ENCODE measurements around the gene CHST1. TPM values are rescaled to one million over a fixed set of nuclear protein-coding genes. Genes with fewer than 3 reads are reported as not detected.

The CHST1 gene
- total and polyA plus RNA-seq, 3 donors from 2014 or later, result 6.2 to 17.1 (median 10.6) TPM

GRCh38 chr11:45648931-45649330 lies 16.5 kb downstream of the CHST1 start:
- Histone ChIP-seq H3K9me3 (no peaks in the 10 kb centered on the region), H3K4me1 (no peaks in the 10 kb centered on the region), H3K36me3 (ENCODE audit: low read depth, missing control alignments) (no peaks in the 10 kb centered on the region), H3K27me3 (no peaks in the 10 kb centered on the region), H3K4me3 (no peak overlapping the region), H3K27ac (no peak overlapping the region)
- no peak for DNase-seq
- intact Hi-C loops (cut with DNase I; ENCODE audit: low total_unique reads), result no loop called here
- TF ChIP-seq CTCF (IDR thresholded peaks at IDR 0.05) (no peak), POLR2A (IDR thresholded peaks at IDR 0.05) (no peak)
- 65 to 83% methylated on average over 9 of the region's 9 CpGs for WGBS, 2 donors

- 53 to 63% methylated on average over 1 of the region's 1 CpG for WGBS, 2 donors
- Histone ChIP-seq H3K36me3 (ENCODE audit: low read depth, missing control alignments) (no peaks in the 10 kb centered on the region), H3K9me3 (no peaks in the 10 kb centered on the region), H3K4me1 (no peaks in the 10 kb centered on the region), H3K27me3 (no peaks in the 10 kb centered on the region), H3K27ac (no peak overlapping the region), H3K4me3 (no peak overlapping the region)
- DNase-seq, result no peak
- intact Hi-C loops (cut with DNase I; ENCODE audit: low total_unique reads), result no loop called here
- no peak for TF ChIP-seq POLR2A (IDR thresholded peaks at IDR 0.05)
Measured at GRCh38 chr11:45647786-45648185, 17.6 kb downstream of the CHST1 start.

GRCh38 chr11:45647329-45647728 lies 18.1 kb downstream of the CHST1 start:
- Histone ChIP-seq H3K36me3 (ENCODE audit: low read depth, missing control alignments) (no peaks in the 10 kb centered on the region), H3K27me3 (no peaks in the 10 kb centered on the region), H3K9me3 (no peaks in the 10 kb centered on the region), H3K4me3 (no peak overlapping the region), H3K4me1 (no peaks in the 10 kb centered on the region), H3K27ac (no peak overlapping the region)
- TF ChIP-seq POLR2A (IDR thresholded peaks at IDR 0.05), result no peak
- no peak for TF ChIP-seq CTCF (IDR thresholded peaks at IDR 0.05)
- intact Hi-C loops (cut with DNase I; ENCODE audit: low total_unique reads), result no loop called here
- WGBS, 2 donors, result 84 to 91% methylated on average over 3 of the region's 3 CpGs
- no peak for DNase-seq

GRCh38 chr11:45646275-45646927 lies 19.0 kb downstream of the CHST1 start:
- Histone ChIP-seq H3K27ac (no peak overlapping the region), H3K27me3 (no peaks in the 10 kb centered on the region), H3K9me3 (no peaks in the 10 kb centered on the region), H3K4me1 (no peaks in the 10 kb centered on the region), H3K36me3 (ENCODE audit: low read depth, missing control alignments) (no peaks in the 10 kb centered on the region), H3K4me3 (no peak overlapping the region)
- WGBS, 2 donors, result 100% methylated on average over 1 of the region's 1 CpG; no CpG with 5 or more reads in 1 of the 2 donors
- DNase-seq, result no peak
- TF ChIP-seq CTCF (IDR thresholded peaks at IDR 0.05), result no peak
- no peak for TF ChIP-seq POLR2A (IDR thresholded peaks at IDR 0.05)
- intact Hi-C loops (cut with DNase I; ENCODE audit: low total_unique reads), result no loop called here

GRCh38 chr11:45644981-45645889 lies 20.2 kb downstream of the CHST1 start:
- intact Hi-C loops (cut with DNase I; ENCODE audit: low total_unique reads), result no loop called here
- H3K9me3 ChIP-seq, result no peaks in the 10 kb centered on the region
- H3K27me3 ChIP-seq, result no peaks in the 10 kb centered on the region
- H3K36me3 ChIP-seq (ENCODE audit: low read depth, missing control alignments), result no peaks in the 10 kb centered on the region
- WGBS, 2 donors, result 86 to 94% methylated on average over 9 to 10 of the region's 10 CpGs
- H3K27ac ChIP-seq, result no peak overlapping the region
- no peaks in the 10 kb centered on the region for H3K4me1 ChIP-seq
- DNase-seq, result no peak
- TF ChIP-seq CTCF (IDR thresholded peaks at IDR 0.05), result no peak
- no peak for TF ChIP-seq POLR2A (IDR thresholded peaks at IDR 0.05)
- no peak overlapping the region for H3K4me3 ChIP-seq

Measured in testis (tissue), 3 donors.